H1 (cell line): ENCODE measurements around the gene LCORL. TPM values are rescaled to one million over a fixed set of nuclear protein-coding genes. Genes with fewer than 3 reads are reported as not detected.

Experiments used
- CTCF ChIA-PET: fragments of 300-600 bp; sonication (Branson Sonifier 250); formaldehyde crosslinking; loops from one replicate; lab custom pipeline; 2021; ENCODE audit not compliant: partially characterized antibody; lab: Charles Lee
- POLR2A ChIA-PET: fragments of 300-600 bp; sonication (Branson Sonifier 250); formaldehyde crosslinking; loops from one replicate; lab custom pipeline; 2021; ENCODE audit warnings: inconsistent platforms; ENCODE audit not compliant: partially characterized antibody; lab: Charles Lee
- DNase-seq, 2 experiments: peaks; one replicate each; pipeline versions ENCODE4 v3.0.0 to v3.0.0-alpha.2; 2010 to 2022; ENCODE audit warnings: low spot score in 2 of 2, low read depth in 1 of 2, mixed read lengths in 1 of 2
- FAIRE-seq: peaks from 2 replicates; lab custom pipeline; 2011; peaks lifted over from hg19 to GRCh38; lab: Jason Lieb, UNC
- H2AFZ ChIP-seq: 2 replicates; pipeline ENCODE4 v1.8.1; 2012; ENCODE audit warnings: low read length, inconsistent platforms
- H2AK5ac ChIP-seq: 2 replicates; pipeline ENCODE4 v1.6.1; 2013; ENCODE audit warnings: low read depth, low read length
- H2BK120ac ChIP-seq: replicated peaks from 2 replicates; pipeline ENCODE3; 2013; ENCODE audit warnings: low read depth, low read length, inconsistent platforms
- H2BK12ac ChIP-seq: 2 replicates; pipeline ENCODE4 v1.6.1; 2013; ENCODE audit warnings: low read depth, low read length
- H2BK15ac ChIP-seq: 2 replicates; pipeline ENCODE4 v1.6.1; 2013; ENCODE audit warnings: low read length
- H2BK20ac ChIP-seq: 2 replicates; pipeline ENCODE4 v1.6.1; 2013; ENCODE audit warnings: low read length
- H2BK5ac ChIP-seq: 2 replicates; pipeline ENCODE4 v1.6.1; 2013; ENCODE audit warnings: low read depth, low read length
- H3K14ac ChIP-seq: 2 replicates; pipeline ENCODE4 v1.6.1; 2013; ENCODE audit warnings: inconsistent platforms; ENCODE audit not compliant: insufficient read length
- H3K18ac ChIP-seq: 2 replicates; pipeline ENCODE4 v1.6.1; 2013; ENCODE audit warnings: low read length; ENCODE audit errors: extremely low read depth
- H3K23ac ChIP-seq: 2 replicates; pipeline ENCODE4 v1.6.1; 2013; ENCODE audit warnings: inconsistent platforms; ENCODE audit not compliant: insufficient read length
- H3K23me2 ChIP-seq: 2 replicates; pipeline ENCODE4 v1.6.1; 2013; ENCODE audit warnings: low read depth, low read length
- H3K27ac ChIP-seq: 2 replicates; pipeline ENCODE4 v1.6.1; 2011; ENCODE audit warnings: low read depth, low read length, inconsistent platforms
- H3K27me3 ChIP-seq, 4 experiments: replicated peaks in 1 of 4; 1 replicate in 1 of 4; 2 replicates in 3 of 4; pipeline versions ENCODE4 v1.6.1 to v1.8.1; 2011 to 2013; ENCODE audit warnings: low read length in 3 of 4, mild to moderate bottlenecking in 3 of 4, inconsistent platforms in 2 of 4, mixed read lengths in 2 of 4, moderate library complexity in 1 of 4; ENCODE audit not compliant: control insufficient read depth in 3 of 4, insufficient read depth in 3 of 4; ENCODE audit errors: extremely low read depth in 1 of 4
- H3K36me3 ChIP-seq, 4 experiments: 2 replicates each; pipeline versions ENCODE4 v1.6.1 to v1.8.1; 2011 to 2013; ENCODE audit warnings: mild to moderate bottlenecking in 4 of 4, low read length in 3 of 4, moderate library complexity in 2 of 4, control low read depth in 1 of 4, inconsistent platforms in 1 of 4; ENCODE audit not compliant: insufficient read depth in 4 of 4, control insufficient read depth in 2 of 4
- H3K4ac ChIP-seq: replicated peaks from 2 replicates; pipeline ENCODE3; 2013; ENCODE audit warnings: low read length, low read depth, mixed read lengths, inconsistent platforms; ENCODE audit not compliant: insufficient read length
- H3K4me1 ChIP-seq, 4 experiments: replicated peaks in 1 of 4; 1 replicate in 1 of 4; 2 replicates in 3 of 4; pipeline versions ENCODE4 v1.6.1 to v1.8.1; 2011 to 2013; ENCODE audit warnings: low read length in 3 of 4, inconsistent platforms in 2 of 4, mixed read lengths in 1 of 4; ENCODE audit not compliant: insufficient read depth in 4 of 4, control insufficient read depth in 3 of 4
- H3K4me2 ChIP-seq, 2 experiments: 2 replicates each; pipeline versions ENCODE4 v1.6.1 to v1.8.1; 2011 to 2013; ENCODE audit warnings: low read depth in 2 of 2, low read length in 2 of 2, control low read depth in 1 of 2, inconsistent platforms in 1 of 2, mild to moderate bottlenecking in 1 of 2; ENCODE audit not compliant: insufficient read depth in 1 of 2
- H3K4me3 ChIP-seq, 4 experiments: fragments of 200-600, 300-600 bp in 1 of 4; sonication (generic), shearing (Covaris generic), sonication (Bioruptor Twin) in 1 of 4; 2 replicates each; pipeline versions ENCODE4 v1.5.1 to v1.8.1; 2011 to 2016; ENCODE audit warnings: low read length in 4 of 4, low read depth in 3 of 4, control low read depth in 2 of 4, inconsistent platforms in 2 of 4, mild to moderate bottlenecking in 2 of 4, mixed read lengths in 1 of 4, moderate library complexity in 1 of 4; ENCODE audit not compliant: insufficient read depth in 2 of 4; ENCODE audit errors: extremely low read depth in 1 of 4
- H3K56ac ChIP-seq: replicated peaks from 2 replicates; pipeline ENCODE3; 2013; ENCODE audit warnings: low read depth, mild to moderate bottlenecking, mixed read lengths, low read length, inconsistent platforms; ENCODE audit not compliant: insufficient read length
- H3K79me1 ChIP-seq: 2 replicates; pipeline ENCODE4 v1.6.1; 2013; ENCODE audit warnings: low read depth, low read length, control low read depth
- H3K79me2 ChIP-seq, 2 experiments: 2 replicates each; pipeline versions ENCODE4 v1.6.1 to v1.8.1; 2012 to 2013; ENCODE audit warnings: low read length in 2 of 2, mild to moderate bottlenecking in 2 of 2, inconsistent platforms in 1 of 2; ENCODE audit not compliant: insufficient read depth in 2 of 2, control insufficient read depth in 1 of 2
- H3K9ac ChIP-seq, 4 experiments: replicated peaks in 1 of 4; 1 replicate in 1 of 4; 2 replicates in 3 of 4; pipeline versions ENCODE4 v1.6.1 to v1.8.1; 2011 to 2013; ENCODE audit warnings: low read depth in 3 of 4, low read length in 3 of 4, control low read depth in 2 of 4, mild to moderate bottlenecking in 2 of 4, moderate library complexity in 2 of 4, inconsistent platforms in 1 of 4; ENCODE audit errors: extremely low read depth in 1 of 4
- H3K9me3 ChIP-seq, 2 experiments: 2 replicates each; pipeline versions ENCODE4 v1.6.1 to v1.8.1; 2012 to 2013; ENCODE audit warnings: mild to moderate bottlenecking in 2 of 2, moderate library complexity in 2 of 2, control low read depth in 1 of 2, inconsistent platforms in 1 of 2, low read depth in 1 of 2, low read length in 1 of 2, mixed read lengths in 1 of 2; ENCODE audit not compliant: insufficient read depth in 2 of 2
- H4K20me1 ChIP-seq, 2 experiments: replicated peaks in 1 of 2; 2 replicates each; pipeline versions ENCODE3 to v1.8.1; 2011 to 2013; ENCODE audit warnings: inconsistent platforms in 2 of 2, low read length in 2 of 2, mild to moderate bottlenecking in 1 of 2; ENCODE audit not compliant: insufficient read depth in 2 of 2, control insufficient read depth in 1 of 2
- H4K5ac ChIP-seq: 2 replicates; pipeline ENCODE4 v1.6.1; 2013; ENCODE audit warnings: low read length, low read depth, mixed read lengths, inconsistent platforms; ENCODE audit not compliant: insufficient read length
- H4K8ac ChIP-seq: 2 replicates; pipeline ENCODE4 v1.8.0; 2013; ENCODE audit warnings: mild to moderate bottlenecking, moderate library complexity, low read length, inconsistent platforms; ENCODE audit not compliant: insufficient read depth; ENCODE audit errors: extremely low read depth
- H4K91ac ChIP-seq: replicated peaks from 2 replicates; pipeline ENCODE3; 2013; ENCODE audit warnings: low read length, mixed read lengths, inconsistent platforms; ENCODE audit not compliant: insufficient read length
- WGBS, 2 experiments: shearing (Covaris generic) in 1 of 2; methylation state at CpG; one replicate each; pipeline versions ENCODE4 v1.1.6 to v1.1.7; 2013 to 2015; ENCODE audit warnings: low lambda C conversion rate in 2 of 2, mixed read lengths in 2 of 2, inconsistent platforms in 1 of 2, low coverage in 1 of 2, missing lambda C conversion rate in 1 of 2; ENCODE audit not compliant: insufficient replicate concordance in 2 of 2, insufficient coverage in 1 of 2, insufficient read length in 1 of 2; ENCODE audit errors: extremely low coverage in 1 of 2, missing lambda C conversion rate in 1 of 2; 5-methylcytosine and 5-hydroxymethylcytosine counted together
- polyA plus RNA-seq, 7 experiments: library from polyadenylated mRNA; depleted of rRNA in 3 of 7; stranded (reverse) in 5 of 7; unstranded in 2 of 7; fragments of >200 nt in 5 of 7; fragments of 200-250 nt in 2 of 7; gene quantifications; 1 replicate in 5 of 7; 2 replicates in 1 of 7; 4 replicates in 1 of 7; pipeline versions ENCODE4 v1.2.1 to v1.2.3, GENCODE V29; 2011 to 2013; ENCODE audit warnings: missing spikeins in 2 of 7, mixed read lengths in 2 of 7
- total RNA-seq: library from RNA; stranded (reverse); fragmentation: NEBNext Ultra II Directional; extraction: Animal tissue kit (Norgen Biotek cat#: 25700); gene quantifications from 2 replicates; pipeline ENCODE4 v1.2.1, GENCODE V29; 2021
- TF ChIP-seq, protein P1 (sequence below): fragments of 300-600 bp; sonication (generic); IDR thresholded peaks from 2 replicates; pipeline ENCODE4 v1.7.1; 2012; ENCODE audit warnings: low read length, moderate library complexity, mild to moderate bottlenecking, inconsistent platforms; ENCODE audit not compliant: insufficient replicate concordance

Gene LCORL
- total and polyA plus RNA-seq, 2 of the 8 experiments (the other 6 are each of a cell fraction or from before 2014, with no cell fraction given) = 2.2 to 19.2 TPM

- no peak for DNase-seq
- ChIA-PET POLR2A (no interaction called here), CTCF (no interaction called here)
- Histone ChIP-seq H3K79me2 (no peaks in the 10 kb centered on the region), H3K4me1 (no peaks in the 10 kb centered on the region), H3K79me1 (no peaks in the 10 kb centered on the region), H3K56ac (no peak overlapping the region), H3K23ac (no peak overlapping the region), H2BK20ac (no peak overlapping the region), H3K9me3 (no peaks in the 10 kb centered on the region), H4K20me1 (no peaks in the 10 kb centered on the region), H3K4me3 (no peak overlapping the region), H2BK120ac (no peak overlapping the region), H2BK12ac (no peak overlapping the region), H4K8ac (no peak overlapping the region), H3K4ac (no peak overlapping the region), H3K14ac (no peak overlapping the region), H3K18ac (no peak overlapping the region), H4K91ac (no peak overlapping the region), H3K23me2 (no peaks in the 10 kb centered on the region), H3K36me3 (no peaks in the 10 kb centered on the region), H3K27me3 (no peaks in the 10 kb centered on the region), H4K5ac (no peak overlapping the region), H2BK5ac (no peak overlapping the region), H3K27ac (no peak overlapping the region), H2BK15ac (no peak overlapping the region), H2AFZ (no peak overlapping the region), H3K9ac (no peak overlapping the region), H3K4me2 (no peak overlapping the region), H2AK5ac (no peak overlapping the region)
- 97% methylated on average over 3 of the region's 3 CpGs; no CpG with 5 or more reads in 1 of the 2 experiments for WGBS, 2 experiments
- no peak for FAIRE-seq
- TF ChIP-seq, protein P1, sequence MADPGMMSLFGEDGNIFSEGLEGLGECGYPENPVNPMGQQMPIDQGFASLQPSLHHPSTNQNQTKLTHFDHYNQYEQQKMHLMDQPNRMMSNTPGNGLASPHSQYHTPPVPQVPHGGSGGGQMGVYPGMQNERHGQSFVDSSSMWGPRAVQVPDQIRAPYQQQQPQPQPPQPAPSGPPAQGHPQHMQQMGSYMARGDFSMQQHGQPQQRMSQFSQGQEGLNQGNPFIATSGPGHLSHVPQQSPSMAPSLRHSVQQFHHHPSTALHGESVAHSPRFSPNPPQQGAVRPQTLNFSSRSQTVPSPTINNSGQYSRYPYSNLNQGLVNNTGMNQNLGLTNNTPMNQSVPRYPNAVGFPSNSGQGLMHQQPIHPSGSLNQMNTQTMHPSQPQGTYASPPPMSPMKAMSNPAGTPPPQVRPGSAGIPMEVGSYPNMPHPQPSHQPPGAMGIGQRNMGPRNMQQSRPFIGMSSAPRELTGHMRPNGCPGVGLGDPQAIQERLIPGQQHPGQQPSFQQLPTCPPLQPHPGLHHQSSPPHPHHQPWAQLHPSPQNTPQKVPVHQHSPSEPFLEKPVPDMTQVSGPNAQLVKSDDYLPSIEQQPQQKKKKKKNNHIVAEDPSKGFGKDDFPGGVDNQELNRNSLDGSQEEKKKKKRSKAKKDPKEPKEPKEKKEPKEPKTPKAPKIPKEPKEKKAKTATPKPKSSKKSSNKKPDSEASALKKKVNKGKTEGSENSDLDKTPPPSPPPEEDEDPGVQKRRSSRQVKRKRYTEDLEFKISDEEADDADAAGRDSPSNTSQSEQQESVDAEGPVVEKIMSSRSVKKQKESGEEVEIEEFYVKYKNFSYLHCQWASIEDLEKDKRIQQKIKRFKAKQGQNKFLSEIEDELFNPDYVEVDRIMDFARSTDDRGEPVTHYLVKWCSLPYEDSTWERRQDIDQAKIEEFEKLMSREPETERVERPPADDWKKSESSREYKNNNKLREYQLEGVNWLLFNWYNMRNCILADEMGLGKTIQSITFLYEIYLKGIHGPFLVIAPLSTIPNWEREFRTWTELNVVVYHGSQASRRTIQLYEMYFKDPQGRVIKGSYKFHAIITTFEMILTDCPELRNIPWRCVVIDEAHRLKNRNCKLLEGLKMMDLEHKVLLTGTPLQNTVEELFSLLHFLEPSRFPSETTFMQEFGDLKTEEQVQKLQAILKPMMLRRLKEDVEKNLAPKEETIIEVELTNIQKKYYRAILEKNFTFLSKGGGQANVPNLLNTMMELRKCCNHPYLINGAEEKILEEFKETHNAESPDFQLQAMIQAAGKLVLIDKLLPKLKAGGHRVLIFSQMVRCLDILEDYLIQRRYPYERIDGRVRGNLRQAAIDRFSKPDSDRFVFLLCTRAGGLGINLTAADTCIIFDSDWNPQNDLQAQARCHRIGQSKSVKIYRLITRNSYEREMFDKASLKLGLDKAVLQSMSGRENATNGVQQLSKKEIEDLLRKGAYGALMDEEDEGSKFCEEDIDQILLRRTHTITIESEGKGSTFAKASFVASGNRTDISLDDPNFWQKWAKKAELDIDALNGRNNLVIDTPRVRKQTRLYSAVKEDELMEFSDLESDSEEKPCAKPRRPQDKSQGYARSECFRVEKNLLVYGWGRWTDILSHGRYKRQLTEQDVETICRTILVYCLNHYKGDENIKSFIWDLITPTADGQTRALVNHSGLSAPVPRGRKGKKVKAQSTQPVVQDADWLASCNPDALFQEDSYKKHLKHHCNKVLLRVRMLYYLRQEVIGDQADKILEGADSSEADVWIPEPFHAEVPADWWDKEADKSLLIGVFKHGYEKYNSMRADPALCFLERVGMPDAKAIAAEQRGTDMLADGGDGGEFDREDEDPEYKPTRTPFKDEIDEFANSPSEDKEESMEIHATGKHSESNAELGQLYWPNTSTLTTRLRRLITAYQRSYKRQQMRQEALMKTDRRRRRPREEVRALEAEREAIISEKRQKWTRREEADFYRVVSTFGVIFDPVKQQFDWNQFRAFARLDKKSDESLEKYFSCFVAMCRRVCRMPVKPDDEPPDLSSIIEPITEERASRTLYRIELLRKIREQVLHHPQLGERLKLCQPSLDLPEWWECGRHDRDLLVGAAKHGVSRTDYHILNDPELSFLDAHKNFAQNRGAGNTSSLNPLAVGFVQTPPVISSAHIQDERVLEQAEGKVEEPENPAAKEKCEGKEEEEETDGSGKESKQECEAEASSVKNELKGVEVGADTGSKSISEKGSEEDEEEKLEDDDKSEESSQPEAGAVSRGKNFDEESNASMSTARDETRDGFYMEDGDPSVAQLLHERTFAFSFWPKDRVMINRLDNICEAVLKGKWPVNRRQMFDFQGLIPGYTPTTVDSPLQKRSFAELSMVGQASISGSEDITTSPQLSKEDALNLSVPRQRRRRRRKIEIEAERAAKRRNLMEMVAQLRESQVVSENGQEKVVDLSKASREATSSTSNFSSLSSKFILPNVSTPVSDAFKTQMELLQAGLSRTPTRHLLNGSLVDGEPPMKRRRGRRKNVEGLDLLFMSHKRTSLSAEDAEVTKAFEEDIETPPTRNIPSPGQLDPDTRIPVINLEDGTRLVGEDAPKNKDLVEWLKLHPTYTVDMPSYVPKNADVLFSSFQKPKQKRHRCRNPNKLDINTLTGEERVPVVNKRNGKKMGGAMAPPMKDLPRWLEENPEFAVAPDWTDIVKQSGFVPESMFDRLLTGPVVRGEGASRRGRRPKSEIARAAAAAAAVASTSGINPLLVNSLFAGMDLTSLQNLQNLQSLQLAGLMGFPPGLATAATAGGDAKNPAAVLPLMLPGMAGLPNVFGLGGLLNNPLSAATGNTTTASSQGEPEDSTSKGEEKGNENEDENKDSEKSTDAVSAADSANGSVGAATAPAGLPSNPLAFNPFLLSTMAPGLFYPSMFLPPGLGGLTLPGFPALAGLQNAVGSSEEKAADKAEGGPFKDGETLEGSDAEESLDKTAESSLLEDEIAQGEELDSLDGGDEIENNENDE = no peak
Observed at GRCh38 chr4:17895481-17895880, 126.1 kb downstream of the LCORL start.
